DOHH2 (cell line): ENCODE results near the gene SCN4A.

Experiments used
- H3F3A ChIP-seq: fragments of 200-600 bp; sonication (generic), shearing (Covaris generic); 2 replicates; pipeline ENCODE4 v1.6.0; 2016; ENCODE audit warnings: antibody characterized with exemption, mild to moderate bottlenecking; ENCODE audit not compliant: control insufficient read depth, insufficient read depth
- H3K27ac ChIP-seq: fragments of 200-600 bp; sonication (generic); 2 replicates; pipeline ENCODE4 v1.5.1; 2014; ENCODE audit warnings: low read depth, mild to moderate bottlenecking, low read length, moderate library complexity
- H3K27me3 ChIP-seq: fragments of 200-600 bp; sonication (generic); 2 replicates; pipeline ENCODE4 v1.6.1; 2014; ENCODE audit warnings: mild to moderate bottlenecking, low read length, mixed read lengths; ENCODE audit not compliant: control insufficient read depth
- H3K36me3 ChIP-seq: fragments of 200-600 bp; sonication (generic); 2 replicates; pipeline ENCODE4 v1.6.1; 2014; ENCODE audit warnings: mild to moderate bottlenecking, low read length, moderate library complexity, mixed read lengths; ENCODE audit not compliant: control insufficient read depth
- H3K4me1 ChIP-seq: fragments of 200-600 bp; sonication (generic); 2 replicates; pipeline ENCODE4 v1.6.1; 2014; ENCODE audit warnings: mild to moderate bottlenecking, low read length, mixed read lengths; ENCODE audit not compliant: control insufficient read depth
- H3K4me2 ChIP-seq: fragments of 200-600 bp; sonication (generic); 2 replicates; pipeline ENCODE4 v1.6.0; 2014; ENCODE audit warnings: mild to moderate bottlenecking, low read length, moderate library complexity
- H3K4me3 ChIP-seq: fragments of 200-600 bp; sonication (generic); 2 replicates; pipeline ENCODE4 v1.5.1; 2014; ENCODE audit warnings: mild to moderate bottlenecking, low read length, mixed read lengths
- H3K79me2 ChIP-seq: fragments of 200-600 bp; sonication (generic); 2 replicates; pipeline ENCODE4 v1.6.1; 2014; ENCODE audit warnings: mild to moderate bottlenecking, low read length, mixed read lengths; ENCODE audit not compliant: control insufficient read depth
- H3K9me2 ChIP-seq: fragments of 200-600 bp; sonication (generic); replicated peaks from 2 replicates; pipeline ENCODE4 v1.6.1; 2014; ENCODE audit warnings: mild to moderate bottlenecking, low read length, mixed read lengths; ENCODE audit not compliant: control insufficient read depth
- H3K9me3 ChIP-seq: fragments of 200-600 bp; sonication (generic); 2 replicates; pipeline ENCODE4 v1.6.1; 2014; ENCODE audit warnings: antibody characterized with exemption, low read length, mixed read lengths; ENCODE audit not compliant: control insufficient read depth, insufficient read depth
- H4K20me1 ChIP-seq: fragments of 200-600 bp; sonication (generic); 2 replicates; pipeline ENCODE4 v1.6.0; 2014; ENCODE audit warnings: low read depth, mild to moderate bottlenecking, antibody characterized with exemption, low read length, moderate library complexity; ENCODE audit not compliant: control insufficient read depth, insufficient read depth
- EZH2phosphoT487 ChIP-seq: fragments of 200-600 bp; sonication (generic); IDR thresholded peaks from 2 replicates; pipeline ENCODE4 v1.6.1; 2017; ENCODE audit warnings: borderline replicate concordance, mild to moderate bottlenecking, antibody characterized with exemption, low read length, moderate library complexity, mixed read lengths
- TF ChIP-seq, protein P1 (sequence below): fragments of 200-600 bp; sonication (generic); IDR thresholded peaks from one replicate; pipeline ENCODE4 v1.5.1; 2014; ENCODE audit warnings: antibody characterized with exemption, mild to moderate bottlenecking, low read depth, low read length; ENCODE audit not compliant: poor library complexity, severe bottlenecking

SCN4A gene

DNA sequence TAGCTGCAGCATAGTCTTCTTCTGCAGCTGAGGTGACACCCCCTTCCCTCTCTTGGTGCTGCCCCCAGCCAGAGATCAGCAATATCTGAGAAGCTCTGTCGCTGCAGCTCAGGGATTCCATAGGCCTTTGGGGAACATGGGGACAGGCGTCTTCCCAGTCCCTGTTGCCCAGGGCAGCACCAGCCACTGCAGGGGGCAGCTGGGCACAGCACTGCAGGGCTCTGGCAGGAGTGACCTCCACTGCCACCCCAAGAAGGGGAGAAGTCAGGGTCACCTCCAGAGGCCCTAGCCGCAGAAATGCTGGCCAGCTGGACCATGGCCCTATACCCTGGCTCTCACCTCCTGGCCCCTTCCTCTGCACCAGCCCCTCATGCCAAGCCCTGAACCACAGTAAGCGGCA is 16.9 kb downstream of the SCN4A start:
- H3K4me3 ChIP-seq: no peak overlapping the region
- no peak overlapping the region for H3K4me2 ChIP-seq
- peaks cover 19% of the 10 kb centered on the region for H3K4me1 ChIP-seq

GRCh38 chr17:63955232-63955631 is 17.5 kb downstream of the SCN4A start:
- no peaks in the 10 kb centered on the region for H3K36me3 ChIP-seq
- H3K27me3 ChIP-seq: peaks cover 3% of the 10 kb centered on the region; the same call in 1 of the 2 replicates
- no peak overlapping the region for H3K27ac ChIP-seq
- no peaks in the 10 kb centered on the region for H4K20me1 ChIP-seq
- no peaks in the 10 kb centered on the region for H3K9me3 ChIP-seq
- H3K79me2 ChIP-seq: no peaks in the 10 kb centered on the region
- H3K4me2 ChIP-seq: 0 out of 2 replicates have a peak overlapping the region, but pooled peaks have one; percentile 74
- H3K9me2 ChIP-seq: no peaks in the 10 kb centered on the region
- H3K4me3 ChIP-seq: no peak overlapping the region
- H3F3A ChIP-seq: peaks cover 5% of the 10 kb centered on the region; the same call in 1 of the 2 replicates
- H3K4me1 ChIP-seq: peaks cover 19% of the 10 kb centered on the region
- no peak for TF ChIP-seq EZH2phosphoT487
- TF ChIP-seq, protein P1, sequence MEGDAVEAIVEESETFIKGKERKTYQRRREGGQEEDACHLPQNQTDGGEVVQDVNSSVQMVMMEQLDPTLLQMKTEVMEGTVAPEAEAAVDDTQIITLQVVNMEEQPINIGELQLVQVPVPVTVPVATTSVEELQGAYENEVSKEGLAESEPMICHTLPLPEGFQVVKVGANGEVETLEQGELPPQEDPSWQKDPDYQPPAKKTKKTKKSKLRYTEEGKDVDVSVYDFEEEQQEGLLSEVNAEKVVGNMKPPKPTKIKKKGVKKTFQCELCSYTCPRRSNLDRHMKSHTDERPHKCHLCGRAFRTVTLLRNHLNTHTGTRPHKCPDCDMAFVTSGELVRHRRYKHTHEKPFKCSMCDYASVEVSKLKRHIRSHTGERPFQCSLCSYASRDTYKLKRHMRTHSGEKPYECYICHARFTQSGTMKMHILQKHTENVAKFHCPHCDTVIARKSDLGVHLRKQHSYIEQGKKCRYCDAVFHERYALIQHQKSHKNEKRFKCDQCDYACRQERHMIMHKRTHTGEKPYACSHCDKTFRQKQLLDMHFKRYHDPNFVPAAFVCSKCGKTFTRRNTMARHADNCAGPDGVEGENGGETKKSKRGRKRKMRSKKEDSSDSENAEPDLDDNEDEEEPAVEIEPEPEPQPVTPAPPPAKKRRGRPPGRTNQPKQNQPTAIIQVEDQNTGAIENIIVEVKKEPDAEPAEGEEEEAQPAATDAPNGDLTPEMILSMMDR: no peak

More for the DNA sequence above, 16.9 kb downstream of the SCN4A start:
- no peak overlapping the region for H3K27ac ChIP-seq
- peaks cover under 1% of the 10 kb centered on the region; the same call in 1 of the 2 replicates for H3K27me3 ChIP-seq
- H3K9me3 ChIP-seq: no peaks in the 10 kb centered on the region
- TF ChIP-seq, protein P1: no peak
- no peak for TF ChIP-seq EZH2phosphoT487
- peaks cover 5% of the 10 kb centered on the region; the same call in 1 of the 2 replicates for H3F3A ChIP-seq
- H4K20me1 ChIP-seq: no peaks in the 10 kb centered on the region
- no peaks in the 10 kb centered on the region for H3K9me2 ChIP-seq
- no peaks in the 10 kb centered on the region for H3K36me3 ChIP-seq
- no peaks in the 10 kb centered on the region for H3K79me2 ChIP-seq

GRCh38 chr17:63954402-63955063 is 18.2 kb downstream of the SCN4A start:
- no peak for TF ChIP-seq EZH2phosphoT487
- TF ChIP-seq, protein P1: peak; percentile 54
- H3K4me3 ChIP-seq: peak overlapping the region; percentile 49
- peak overlapping the region; percentile 35; the same call in 1 of the 2 replicates for H3K27ac ChIP-seq

More at GRCh38 chr17:63954402-63955063, 18.2 kb downstream of the SCN4A start:
- H3K27me3 ChIP-seq: peaks cover 3% of the 10 kb centered on the region; the same call in 1 of the 2 replicates
- H3K4me2 ChIP-seq: peak overlapping the region; percentile 74
- no peaks in the 10 kb centered on the region for H4K20me1 ChIP-seq
- H3K9me3 ChIP-seq: no peaks in the 10 kb centered on the region
- no peaks in the 10 kb centered on the region for H3K79me2 ChIP-seq
- no peaks in the 10 kb centered on the region for H3K9me2 ChIP-seq
- no peaks in the 10 kb centered on the region for H3K36me3 ChIP-seq
- H3K4me1 ChIP-seq: peaks cover 19% of the 10 kb centered on the region
- H3F3A ChIP-seq: peaks cover 5% of the 10 kb centered on the region; the same call in 1 of the 2 replicates
